K562 (cell line): ENCODE data around the gene ASB13. TPM values are rescaled to one million over a fixed set of nuclear protein-coding genes. Genes with fewer than 3 reads are reported as not detected.
A peak's percentile ranks its signal among the peaks of the same experiment; 100 is the strongest.

Experiments
- ATAC-seq: fragments of 200-7000 bp; cut with Tn5 transposase; 3 replicates; pipeline ENCODE4 v1.9.1; 2020; ENCODE audit warnings: moderate library complexity
- BruUV-seq: library from RNA; stranded (reverse); fragments of 400-500 nt; replicated peaks from 2 replicates; lab custom pipeline; 2021; lab: Mats Ljungman, UMichigan
- CTCF ChIA-PET: fragments of 300-600 bp; formaldehyde crosslinking; extraction: SDS; loops from one replicate; lab custom pipeline; 2021; ENCODE audit warnings: low intra/inter-chr PET ratio; lab: Yijun Ruan, JAX
- POLR2A ChIA-PET: fragments of 300-600, 350-650 bp; sonication (Branson Sonifier 250); formaldehyde crosslinking; extraction: SDS; loops from one replicate; lab custom pipeline; 2021; ENCODE audit warnings: antibody characterized with exemption, inconsistent platforms; lab: Yijun Ruan, JAX
- DNase-seq, 4 experiments: peaks; one replicate each; pipeline versions ENCODE4 v3.0.0 to v3.0.0-alpha.2; 2011 to 2018; ENCODE audit warnings: low spot score in 3 of 4, mixed read lengths in 3 of 4; ENCODE audit errors: extremely low read depth in 1 of 4
- FAIRE-seq: peaks from 2 replicates; lab custom pipeline; 2011; peaks lifted over from hg19 to GRCh38; lab: Jason Lieb, UNC
- H2AFZ ChIP-seq: 2 replicates; pipeline ENCODE4 v1.6.0; 2011; ENCODE audit warnings: low read depth, low read length, control low read depth, inconsistent platforms
- H3K27ac ChIP-seq: fragments of 200-600 bp; 3 replicates; pipeline ENCODE4 v1.8.0; 2011; ENCODE audit warnings: low read depth, mild to moderate bottlenecking, control low read depth, inconsistent platforms, low read length, moderate library complexity, mixed read lengths; ENCODE audit errors: extremely low read depth
- H3K27me3 ChIP-seq, 2 experiments: fragments of 300-600 bp in 1 of 2; 2 replicates in 1 of 2; 3 replicates in 1 of 2; pipeline versions ENCODE4 v1.6.0 to v1.8.0; 2011; ENCODE audit warnings: inconsistent platforms in 2 of 2, low read length in 2 of 2, mild to moderate bottlenecking in 1 of 2, mixed read lengths in 1 of 2, moderate library complexity in 1 of 2; ENCODE audit not compliant: control insufficient read depth in 2 of 2, insufficient read depth in 2 of 2
- H3K36me3 ChIP-seq: fragments of 300-600 bp; 3 replicates; pipeline ENCODE4 v1.8.0; 2011; ENCODE audit warnings: mild to moderate bottlenecking, low read length, inconsistent platforms; ENCODE audit not compliant: control insufficient read depth, insufficient read depth
- H3K4me1 ChIP-seq, 2 experiments: fragments of 200-600 bp in 1 of 2; replicated peaks in 1 of 2; 2 replicates in 1 of 2; 3 replicates in 1 of 2; pipeline versions ENCODE4 v1.5.1 to v1.8.0; 2011; ENCODE audit warnings: inconsistent platforms in 2 of 2, low read length in 2 of 2, mild to moderate bottlenecking in 1 of 2, mixed read lengths in 1 of 2, moderate library complexity in 1 of 2; ENCODE audit not compliant: control insufficient read depth in 2 of 2, insufficient read depth in 2 of 2
- H3K4me2 ChIP-seq: 2 replicates; pipeline ENCODE4 v1.6.1; 2011; ENCODE audit warnings: low read length, control low read depth, inconsistent platforms, mixed read lengths; ENCODE audit not compliant: insufficient read depth
- H3K4me3 ChIP-seq: fragments of 200-600 bp; sonication (generic), shearing (Covaris generic); 2 replicates; pipeline ENCODE4 v1.5.1; 2016; ENCODE audit warnings: control low read depth, inconsistent platforms
- H3K79me2 ChIP-seq: fragments of 200-600 bp; 3 replicates; pipeline ENCODE4 v1.8.0; 2011; ENCODE audit warnings: low read length, inconsistent platforms; ENCODE audit not compliant: control insufficient read depth, insufficient read depth
- H3K9ac ChIP-seq, 2 experiments: 2 replicates each; pipeline versions ENCODE4 v1.6.0 to v1.6.1; 2011; ENCODE audit warnings: low read depth in 2 of 2, low read length in 2 of 2, control low read depth in 1 of 2, inconsistent platforms in 1 of 2, mild to moderate bottlenecking in 1 of 2, mixed read lengths in 1 of 2; ENCODE audit not compliant: insufficient read depth in 1 of 2
- H3K9me1 ChIP-seq: one replicate; pipeline ENCODE4 v1.6.0; 2011; ENCODE audit warnings: inconsistent platforms, mild to moderate bottlenecking, low read length, moderate library complexity; ENCODE audit not compliant: control insufficient read depth, insufficient read depth
- H3K9me3 ChIP-seq: replicated peaks from 2 replicates; pipeline ENCODE4 v1.5.1; 2011; ENCODE audit warnings: low read depth, low read length, inconsistent platforms; ENCODE audit not compliant: control insufficient read depth, insufficient read depth
- H4K20me1 ChIP-seq: replicated peaks from 2 replicates; pipeline ENCODE4 v1.6.1; 2011; ENCODE audit warnings: low read length, inconsistent platforms, mixed read lengths; ENCODE audit not compliant: control insufficient read depth, insufficient read depth
- DPF2 ChIP-seq: fragments of 450-650 bp; IDR thresholded peaks from 2 replicates; pipeline ENCODE4 v1.6.1; 2016
- GATAD2A ChIP-seq: fragments of 450-650 bp; IDR thresholded peaks from 2 replicates; pipeline ENCODE4 v1.6.1; 2017
- HDAC1 ChIP-seq, 2 experiments: fragments of 450-650 bp; IDR thresholded peaks; 2 replicates each; pipeline ENCODE4 v1.6.1; 2016 to 2017; ENCODE audit warnings: inconsistent platforms in 1 of 2, mild to moderate bottlenecking in 1 of 2, moderate library complexity in 1 of 2
- SMARCE1 ChIP-seq: fragments of 450-650 bp; IDR thresholded peaks from 2 replicates; pipeline ENCODE4 v1.7.1; 2016; ENCODE audit warnings: mild to moderate bottlenecking
- WGBS: fragments of 100-300 bp; shearing (Covaris generic); methylation state at CpG from one replicate; pipeline ENCODE4 v1.1.6; 2016; ENCODE audit warnings: low coverage, mixed read lengths; ENCODE audit not compliant: insufficient coverage; ENCODE audit errors: missing lambda C conversion rate; 5-methylcytosine and 5-hydroxymethylcytosine counted together
- in situ Hi-C: fragments of 300-500 bp; cut with MboI; formaldehyde crosslinking; loops from 4 replicates; pipeline ENCODE4 v1.15.0; 2018; ENCODE audit warnings: inconsistent platforms, mixed read lengths
- intact Hi-C: fragments of 100-400 bp; cut with micrococcal nuclease; formaldehyde crosslinking; loops from 2 replicates; pipeline ENCODE4 v1.14.2; 2022
- polyA plus RNA-seq, 8 experiments: library from polyadenylated mRNA; depleted of rRNA in 4 of 8; stranded (reverse) in 5 of 8; unstranded in 3 of 8; fragments of >200 nt; fragmentation: Nextera tagmentation in 2 of 8; fragmentation: Illumina TruSeq in 1 of 8; extraction: Ambion mirVana in 2 of 8; extraction: Trizol in 1 of 8; gene quantifications; 2 replicates each; pipeline versions ENCODE4 v1.2.1 to v1.2.3, GENCODE V29; 2011 to 2014; ENCODE audit warnings: inconsistent platforms in 1 of 8, missing spikeins in 1 of 8
- total RNA-seq, 7 experiments: library from RNA; depleted of rRNA in 6 of 7; stranded (reverse); fragments of >200 nt in 6 of 7; fragmentation: Illumina TruSeq in 2 of 7; extraction: Trizol in 2 of 7; gene quantifications; 2 replicates each; pipeline versions ENCODE4 v1.2.1 to v1.2.3, GENCODE V29; 2011 to 2021; ENCODE audit warnings: low replicate concordance in 1 of 7
- TF ChIP-seq, protein P1 (sequence below), 2 experiments: fragments of 450-650 bp in 1 of 2; sonication (generic) in 1 of 2; formaldehyde crosslinking in 1 of 2; IDR thresholded peaks; 2 replicates each; pipeline versions ENCODE4 v1.7.1 to v1.9.0; 2016 to 2022; ENCODE audit warnings: inconsistent platforms in 1 of 2, mild to moderate bottlenecking in 1 of 2, missing genetic modification reagents in 1 of 2
- TF ChIP-seq, protein P2 (sequence below), 2 experiments: IDR thresholded peaks; 2 replicates each; pipeline ENCODE4 v1.6.1; 2011; ENCODE audit warnings: borderline replicate concordance in 1 of 2, control low read depth in 1 of 2, low read depth in 1 of 2, low read length in 1 of 2, mild to moderate bottlenecking in 1 of 2, mixed read lengths in 1 of 2, moderate library complexity in 1 of 2; ENCODE audit not compliant: insufficient read depth in 1 of 2, insufficient read length in 1 of 2, poor library complexity in 1 of 2, severe bottlenecking in 1 of 2; ENCODE audit errors: extremely low read depth in 1 of 2

ASB13 gene
- total and polyA plus RNA-seq, 9 of the 15 experiments (the other 6 are each of a cell fraction or from before 2014, with no cell fraction given): 5.2 to 28.8 (median 16.9) TPM

DNA sequence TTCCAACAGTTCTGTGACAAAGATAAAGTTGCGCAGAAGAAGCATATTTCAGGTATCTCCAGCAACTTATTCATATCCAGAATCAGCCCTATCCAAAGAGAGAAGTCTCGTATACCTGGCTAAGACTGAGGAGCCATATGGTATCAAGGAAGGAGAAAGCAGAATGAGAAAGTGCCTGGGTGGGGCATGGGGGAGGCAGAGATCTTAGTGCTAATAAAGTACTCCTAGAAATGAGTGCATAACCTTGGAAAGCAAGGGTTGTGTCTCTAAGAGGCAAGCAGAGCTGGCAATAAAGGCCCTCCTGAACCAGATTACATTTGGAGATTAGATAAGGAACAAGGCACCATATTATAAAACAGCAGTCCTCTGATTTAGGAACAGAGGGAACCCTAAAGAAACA lies 30.9 kb upstream of the ASB13 start:
- Histone ChIP-seq H3K9ac (no peak overlapping the region), H3K27me3 (no peaks in the 10 kb centered on the region), H3K27ac (0 out of 3 replicates have a peak overlapping the region, but pooled peaks have one; percentile 17), H3K4me2 (no peak overlapping the region), H2AFZ (no peak overlapping the region), H3K4me1 (peaks cover 16 to 31% of the 10 kb centered on the region in 2 experiments), H3K79me2 (peaks cover 100% of the 10 kb centered on the region), H3K9me3 (no peaks in the 10 kb centered on the region), H4K20me1 (peaks cover 14% of the 10 kb centered on the region; the same call in 1 of the 2 replicates), H3K36me3 (no peaks in the 10 kb centered on the region; the same call in 1 of the 3 replicates), H3K9me1 (no peaks in the 10 kb centered on the region), H3K4me3 (no peak overlapping the region)
- in situ Hi-C loops: no loop called here
- intact Hi-C loops: no loop called here
- CTCF ChIA-PET: no interaction called here
- POLR2A ChIA-PET: interaction anchor here (1.6 kb wide), 1 partner anchor 9 kb away, joined by 5 read pairs; no protein-coding TSS in a partner anchor
- peak; percentile 11; the same call in 2 of the 3 replicates for ATAC-seq
- 20% methylated on average over 2 of the region's 2 CpGs for WGBS
- no TSS peak for BruUV-seq
- TF ChIP-seq DPF2 (peak; percentile 30; the same call in 1 of the 2 replicates), SMARCE1 (peak; percentile 33; the same call in 1 of the 2 replicates), GATAD2A (0 out of 2 replicates have a peak, but pooled peaks have one; percentile 28), HDAC1 (IDR thresholded peaks at IDR 0.05) (0 out of 4 replicates have a peak, but pooled peaks of 1 of the 2 experiments have one; percentile 10)
- TF ChIP-seq, protein P1, sequence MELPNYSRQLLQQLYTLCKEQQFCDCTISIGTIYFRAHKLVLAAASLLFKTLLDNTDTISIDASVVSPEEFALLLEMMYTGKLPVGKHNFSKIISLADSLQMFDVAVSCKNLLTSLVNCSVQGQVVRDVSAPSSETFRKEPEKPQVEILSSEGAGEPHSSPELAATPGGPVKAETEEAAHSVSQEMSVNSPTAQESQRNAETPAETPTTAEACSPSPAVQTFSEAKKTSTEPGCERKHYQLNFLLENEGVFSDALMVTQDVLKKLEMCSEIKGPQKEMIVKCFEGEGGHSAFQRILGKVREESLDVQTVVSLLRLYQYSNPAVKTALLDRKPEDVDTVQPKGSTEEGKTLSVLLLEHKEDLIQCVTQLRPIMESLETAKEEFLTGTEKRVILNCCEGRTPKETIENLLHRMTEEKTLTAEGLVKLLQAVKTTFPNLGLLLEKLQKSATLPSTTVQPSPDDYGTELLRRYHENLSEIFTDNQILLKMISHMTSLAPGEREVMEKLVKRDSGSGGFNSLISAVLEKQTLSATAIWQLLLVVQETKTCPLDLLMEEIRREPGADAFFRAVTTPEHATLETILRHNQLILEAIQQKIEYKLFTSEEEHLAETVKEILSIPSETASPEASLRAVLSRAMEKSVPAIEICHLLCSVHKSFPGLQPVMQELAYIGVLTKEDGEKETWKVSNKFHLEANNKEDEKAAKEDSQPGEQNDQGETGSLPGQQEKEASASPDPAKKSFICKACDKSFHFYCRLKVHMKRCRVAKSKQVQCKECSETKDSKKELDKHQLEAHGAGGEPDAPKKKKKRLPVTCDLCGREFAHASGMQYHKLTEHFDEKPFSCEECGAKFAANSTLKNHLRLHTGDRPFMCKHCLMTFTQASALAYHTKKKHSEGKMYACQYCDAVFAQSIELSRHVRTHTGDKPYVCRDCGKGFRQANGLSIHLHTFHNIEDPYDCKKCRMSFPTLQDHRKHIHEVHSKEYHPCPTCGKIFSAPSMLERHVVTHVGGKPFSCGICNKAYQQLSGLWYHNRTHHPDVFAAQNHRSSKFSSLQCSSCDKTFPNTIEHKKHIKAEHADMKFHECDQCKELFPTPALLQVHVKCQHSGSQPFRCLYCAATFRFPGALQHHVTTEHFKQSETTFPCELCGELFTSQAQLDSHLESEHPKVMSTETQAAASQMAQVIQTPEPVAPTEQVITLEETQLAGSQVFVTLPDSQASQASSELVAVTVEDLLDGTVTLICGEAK (IDR thresholded peaks at IDR 0.05): peak; percentile 62
- TF ChIP-seq, protein P1 (CRISPR knock-in tag; IDR thresholded peaks at IDR 0.05): no peak
- TF ChIP-seq, protein P2, sequence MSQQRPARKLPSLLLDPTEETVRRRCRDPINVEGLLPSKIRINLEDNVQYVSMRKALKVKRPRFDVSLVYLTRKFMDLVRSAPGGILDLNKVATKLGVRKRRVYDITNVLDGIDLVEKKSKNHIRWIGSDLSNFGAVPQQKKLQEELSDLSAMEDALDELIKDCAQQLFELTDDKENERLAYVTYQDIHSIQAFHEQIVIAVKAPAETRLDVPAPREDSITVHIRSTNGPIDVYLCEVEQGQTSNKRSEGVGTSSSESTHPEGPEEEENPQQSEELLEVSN (IDR thresholded peaks at IDR 0.05; ENCODE audit: borderline replicate concordance in 1 of 2, extremely low read depth in 1 of 2, insufficient read depth in 1 of 2, insufficient read length in 1 of 2, low read depth in 1 of 2, low read length in 1 of 2, poor library complexity in 1 of 2, severe bottlenecking in 1 of 2): no peak
- no peak for DNase-seq
- no peak for FAIRE-seq
